Heart right ventricle (tissue), 16 donors: ENCODE results near the gene PNN. TPM values are rescaled to one million over a fixed set of nuclear protein-coding genes. Genes with fewer than 3 reads are reported as not detected.
"Not testable (repeated sequence)": the region's sequence is repeated elsewhere in the genome, so short reads cannot be mapped to it uniquely, and the experiment has no call there.

Source experiments
- ATAC-seq, 8 donors: fragments of 200-7000 bp; cut with Tn5 transposase; one replicate each; pipeline ENCODE4 v1.9.1; 2020; ENCODE audit warnings: mild to moderate bottlenecking in 8 of 8, moderate library complexity in 8 of 8, moderate number of reproducible peaks in 1 of 8
- DNase-seq, 2 donors: peaks; one replicate each; pipeline ENCODE4 v3.0.0-alpha.2; 2020
- H3K27ac ChIP-seq, 10 donors: fragments of 200-600 bp; sonication (generic) in 2 of 10; one replicate each; pipeline versions ENCODE4 v1.5.0 to v1.8.0; 2020 to 2022; ENCODE audit warnings: mild to moderate bottlenecking in 3 of 10
- H3K27me3 ChIP-seq, 7 donors: fragments of 200-600 bp; one replicate each; pipeline ENCODE4 v1.8.0; 2021 to 2022; ENCODE audit warnings: mild to moderate bottlenecking in 2 of 7
- H3K36me3 ChIP-seq, 9 donors: fragments of 200-600 bp; sonication (generic) in 1 of 9; one replicate each; pipeline versions ENCODE4 v1.5.0 to v1.8.0; 2020 to 2022; ENCODE audit warnings: mild to moderate bottlenecking in 2 of 9
- H3K4me1 ChIP-seq, 9 donors: fragments of 200-600 bp; sonication (generic) in 1 of 9; one replicate each; pipeline versions ENCODE4 v1.5.0 to v1.8.0; 2020 to 2022; ENCODE audit warnings: mild to moderate bottlenecking in 4 of 9
- H3K4me3 ChIP-seq, 10 donors: fragments of 200-600 bp; sonication (generic) in 2 of 10; one replicate each; pipeline versions ENCODE4 v1.5.0 to v1.8.0; 2020 to 2022; ENCODE audit warnings: mild to moderate bottlenecking in 7 of 10, moderate library complexity in 2 of 10
- H3K9me3 ChIP-seq, 11 donors: fragments of 200-600 bp in 10 of 11; sonication (generic) in 2 of 11; one replicate each; pipeline versions ENCODE4 v1.5.0 to v1.8.0; 2013 to 2022; ENCODE audit warnings: mild to moderate bottlenecking in 2 of 11, control low read depth in 1 of 11, moderate library complexity in 1 of 11
- whole genome bisulfite sequencing, 2 donors: extraction: QIAGEN DNeasy Blood & Tissue Kit; methylation state at CpG; one replicate each; pipeline ENCODE4 v1.1.7; 2013; ENCODE audit warnings: inconsistent platforms in 1 of 2; 5-methylcytosine and 5-hydroxymethylcytosine counted together
- intact Hi-C, 10 donors: fragments of 100-400 bp; cut with DNase I; formaldehyde crosslinking; loops; one replicate each; pipeline versions ENCODE4 v1.11.1 to v1.14.2; 2022
- polyA plus RNA-seq, 2 donors: library from polyadenylated mRNA; stranded (reverse); fragments of 200-250 nt; gene quantifications; one replicate each; pipeline ENCODE4 v1.2.3, GENCODE V29; 2013
- total RNA-seq, 10 donors: library from RNA; stranded (reverse); fragmentation: NEBNext Ultra II Directional in 3 of 10; extraction: Animal tissue kit (Norgen Biotek cat#: 25700) in 3 of 10; gene quantifications; one replicate each; pipeline versions ENCODE4 v1.2.1 to v1.2.4, GENCODE V29; 2021 to 2023
- TF ChIP-seq, protein P1 (sequence below), 9 donors: fragments of 200-600 bp; sonication (generic) in 2 of 9; IDR thresholded peaks; one replicate each; pipeline versions ENCODE4 v1.5.0 to v1.8.0; 2021 to 2022; ENCODE audit warnings: antibody characterized with exemption in 9 of 9, mild to moderate bottlenecking in 5 of 9, moderate library complexity in 1 of 9
- donor health status: Arrhythmogenic right ventricular cardiomyopathy.
- donor health status: ischemic (EF 13 %, LVEDD 7.1; RV severe dilation, severe dysfunction).
- donor health status: healthy with polysubstance abuse.
- donor health status: DM: no; HTN: yes; CAD: no.
- donor health status: DM: no; HTN: no; CAD: no.
- donor health status: ischemic (EF 25% LVEDD 6.9; RV normal size, moderate dysfunction).
- donor health status: ischemic (EF 25% LVEDD 5.7; RV mildly dilated, moderate dysfunction).
- donor health status: healthy.
- donor health status: DM: yes; HTN: yes; CAD: no.
- donor health status: Ischemic cardiomyopathy.
- donor health status: ischemic (EF 35%, LVEDD 5.7; RV mildly dilated, moderate dysfunction).
- donor health status: nonischemic (EF 11% LVEDD 7.7; RV severe dilation, severe dysfunction).
- donor health status: DM: yes; HTN: yes; CAD: no.
- donor health status: PGD.
- donor health status: ischemic (EF 29% LVEDD 5.4; RV normal size, mild dysfunction).
- donor health status: nonischemic (EF 23%, LVEDD 6.1; RV moderate dilation, normal function).

The PNN gene
- total and polyA plus RNA-seq, 12 donors = 16.8 to 54.4 (median 20.5) TPM

DNA sequence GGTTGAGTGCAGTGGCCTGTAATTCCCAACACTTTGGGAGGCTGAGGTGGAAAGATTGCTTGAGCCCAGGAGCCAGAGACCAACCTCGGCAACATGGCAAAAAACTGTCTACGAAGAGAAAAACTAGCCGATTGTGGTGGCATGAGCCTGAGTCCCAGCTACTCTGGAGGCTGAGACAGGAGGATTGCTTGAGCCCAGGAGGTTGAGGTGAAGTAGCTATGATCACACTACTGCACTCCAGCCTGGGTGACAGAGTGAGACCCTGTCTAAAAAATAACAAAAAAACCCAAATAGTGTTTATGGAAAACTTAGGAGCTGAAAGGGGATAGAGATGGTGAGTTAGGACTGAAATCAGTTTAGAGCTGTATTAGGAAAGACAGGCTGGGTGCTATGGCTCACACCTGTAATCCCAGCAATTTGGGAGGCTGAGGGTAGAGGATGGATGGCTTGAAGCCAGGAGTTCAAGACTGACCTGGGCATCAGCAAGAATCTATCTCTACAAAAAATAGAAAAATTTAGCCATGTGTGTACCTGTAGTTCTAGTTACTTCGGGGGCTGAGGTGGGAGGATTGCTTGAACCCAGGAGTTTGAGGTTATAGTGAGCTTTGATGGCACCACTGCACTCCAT lies 9.7 kb downstream of the PNN start:
- Histone ChIP-seq H3K4me1 (peaks cover 0 to 27% (median 0%) of the 10 kb centered on the region in 9 donors), H3K27me3 (no peaks in the 10 kb centered on the region), H3K27ac (no peak overlapping the region), H3K36me3 (peaks cover 0 to 65% (median 50%) of the 10 kb centered on the region in 9 donors), H3K9me3 (no peaks in the 10 kb centered on the region), H3K4me3 (no peak overlapping the region)
- intact Hi-C loops = no loop called here
- ATAC-seq (peak in 2 of 8 donors; percentile 22 to 49), DNase-seq (no peak)
- TF ChIP-seq, protein P1, sequence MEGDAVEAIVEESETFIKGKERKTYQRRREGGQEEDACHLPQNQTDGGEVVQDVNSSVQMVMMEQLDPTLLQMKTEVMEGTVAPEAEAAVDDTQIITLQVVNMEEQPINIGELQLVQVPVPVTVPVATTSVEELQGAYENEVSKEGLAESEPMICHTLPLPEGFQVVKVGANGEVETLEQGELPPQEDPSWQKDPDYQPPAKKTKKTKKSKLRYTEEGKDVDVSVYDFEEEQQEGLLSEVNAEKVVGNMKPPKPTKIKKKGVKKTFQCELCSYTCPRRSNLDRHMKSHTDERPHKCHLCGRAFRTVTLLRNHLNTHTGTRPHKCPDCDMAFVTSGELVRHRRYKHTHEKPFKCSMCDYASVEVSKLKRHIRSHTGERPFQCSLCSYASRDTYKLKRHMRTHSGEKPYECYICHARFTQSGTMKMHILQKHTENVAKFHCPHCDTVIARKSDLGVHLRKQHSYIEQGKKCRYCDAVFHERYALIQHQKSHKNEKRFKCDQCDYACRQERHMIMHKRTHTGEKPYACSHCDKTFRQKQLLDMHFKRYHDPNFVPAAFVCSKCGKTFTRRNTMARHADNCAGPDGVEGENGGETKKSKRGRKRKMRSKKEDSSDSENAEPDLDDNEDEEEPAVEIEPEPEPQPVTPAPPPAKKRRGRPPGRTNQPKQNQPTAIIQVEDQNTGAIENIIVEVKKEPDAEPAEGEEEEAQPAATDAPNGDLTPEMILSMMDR (IDR thresholded peaks at IDR 0.05) = no peak
- 97 to 98% methylated on average over 4 of the region's 4 CpGs for WGBS, 2 donors

DNA sequence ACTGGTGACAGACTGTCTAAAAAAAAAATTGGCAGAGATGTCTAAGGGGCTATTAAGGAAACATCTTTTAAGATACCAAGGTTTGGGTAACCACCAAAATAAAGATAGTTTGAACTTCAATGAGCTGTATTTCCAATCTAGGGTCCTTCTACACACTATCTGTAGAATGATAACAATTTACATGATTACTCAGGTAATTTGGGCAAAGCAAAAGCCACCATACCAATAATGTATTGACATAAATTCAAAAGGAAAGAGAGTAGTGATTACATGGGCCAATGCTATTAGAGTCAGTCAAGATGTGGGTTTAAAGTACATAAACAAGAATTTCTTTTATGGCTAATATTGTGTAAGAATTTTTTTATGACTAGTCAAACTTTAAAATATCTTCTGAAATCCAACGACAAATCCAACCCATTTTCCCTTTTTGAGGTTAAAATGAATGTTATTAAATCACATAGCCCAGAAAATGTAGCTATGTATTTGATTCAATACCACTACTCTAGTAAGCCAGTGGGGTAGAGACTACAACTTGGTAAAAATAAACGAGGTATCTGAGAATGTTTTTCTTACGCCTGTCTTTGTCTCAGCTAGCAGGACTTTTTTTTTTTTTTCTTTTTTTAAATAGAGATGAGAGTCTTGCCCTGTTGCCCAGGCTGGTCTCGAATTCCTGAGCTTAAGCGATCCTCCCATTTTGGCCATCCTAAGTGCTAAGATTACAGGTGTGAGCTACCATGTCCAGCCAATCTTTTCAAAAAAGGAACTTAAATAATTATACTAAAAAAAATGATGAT lies 10.4 kb downstream of the PNN start:
- ATAC-seq (no peak), DNase-seq (no peak)
- TF ChIP-seq, protein P1 (IDR thresholded peaks at IDR 0.05) = no peak
- peaks cover 0 to 23% (median 0%) of the 10 kb centered on the region in 9 donors for H3K4me1 ChIP-seq
- WGBS, 2 donors = 91 to 94% methylated on average over 5 of the region's 5 CpGs
- no peak overlapping the region for H3K27ac ChIP-seq
- H3K9me3 ChIP-seq = no peaks in the 10 kb centered on the region
- H3K36me3 ChIP-seq = peaks cover 0 to 58% (median 43%) of the 10 kb centered on the region in 9 donors
- H3K4me3 ChIP-seq = no peak overlapping the region
- no peaks in the 10 kb centered on the region for H3K27me3 ChIP-seq
- intact Hi-C loops = no loop called here

DNA sequence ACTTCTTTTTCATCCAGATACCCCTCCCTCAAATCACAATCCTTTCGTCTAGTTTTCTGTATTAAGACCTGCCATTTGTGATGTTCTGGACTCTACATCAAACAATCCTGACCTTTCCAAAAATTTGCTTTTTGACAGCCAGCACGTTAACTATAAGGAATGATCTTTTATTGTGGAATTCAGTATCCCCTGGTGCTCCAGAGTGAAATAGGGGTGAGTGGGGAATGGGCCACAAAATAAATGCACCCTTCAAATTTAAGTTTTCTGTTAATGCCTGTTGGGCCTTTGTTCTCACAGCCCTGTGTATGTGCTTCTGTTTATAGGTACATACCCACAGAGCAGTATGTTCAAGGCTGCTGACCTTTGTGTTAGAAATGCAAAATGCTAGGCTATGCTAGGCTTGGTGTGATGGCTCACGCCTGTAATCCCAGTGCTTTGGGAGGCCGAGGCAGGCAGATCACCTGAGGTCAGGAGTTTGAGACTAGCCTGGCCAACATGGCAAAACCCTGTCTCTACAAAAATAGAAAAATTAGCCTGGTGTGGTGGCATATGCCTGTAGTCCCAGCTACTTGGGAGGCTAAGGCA lies 12.0 kb downstream of the PNN start:
- WGBS, 2 donors = 88 to 89% methylated on average over 4 of the region's 4 CpGs
- DNase-seq (no peak), ATAC-seq (no peak)
- H3K9me3 ChIP-seq = no peaks in the 10 kb centered on the region
- no peak overlapping the region for H3K4me3 ChIP-seq
- H3K27me3 ChIP-seq = no peaks in the 10 kb centered on the region
- H3K27ac ChIP-seq = no peak overlapping the region
- intact Hi-C loops = no loop called here
- H3K4me1 ChIP-seq = peaks cover 0 to 9% (median 0%) of the 10 kb centered on the region in 9 donors
- TF ChIP-seq, protein P1 (IDR thresholded peaks at IDR 0.05) = no peak
- H3K36me3 ChIP-seq = peaks cover 0 to 42% (median 30%) of the 10 kb centered on the region in 9 donors

DNA sequence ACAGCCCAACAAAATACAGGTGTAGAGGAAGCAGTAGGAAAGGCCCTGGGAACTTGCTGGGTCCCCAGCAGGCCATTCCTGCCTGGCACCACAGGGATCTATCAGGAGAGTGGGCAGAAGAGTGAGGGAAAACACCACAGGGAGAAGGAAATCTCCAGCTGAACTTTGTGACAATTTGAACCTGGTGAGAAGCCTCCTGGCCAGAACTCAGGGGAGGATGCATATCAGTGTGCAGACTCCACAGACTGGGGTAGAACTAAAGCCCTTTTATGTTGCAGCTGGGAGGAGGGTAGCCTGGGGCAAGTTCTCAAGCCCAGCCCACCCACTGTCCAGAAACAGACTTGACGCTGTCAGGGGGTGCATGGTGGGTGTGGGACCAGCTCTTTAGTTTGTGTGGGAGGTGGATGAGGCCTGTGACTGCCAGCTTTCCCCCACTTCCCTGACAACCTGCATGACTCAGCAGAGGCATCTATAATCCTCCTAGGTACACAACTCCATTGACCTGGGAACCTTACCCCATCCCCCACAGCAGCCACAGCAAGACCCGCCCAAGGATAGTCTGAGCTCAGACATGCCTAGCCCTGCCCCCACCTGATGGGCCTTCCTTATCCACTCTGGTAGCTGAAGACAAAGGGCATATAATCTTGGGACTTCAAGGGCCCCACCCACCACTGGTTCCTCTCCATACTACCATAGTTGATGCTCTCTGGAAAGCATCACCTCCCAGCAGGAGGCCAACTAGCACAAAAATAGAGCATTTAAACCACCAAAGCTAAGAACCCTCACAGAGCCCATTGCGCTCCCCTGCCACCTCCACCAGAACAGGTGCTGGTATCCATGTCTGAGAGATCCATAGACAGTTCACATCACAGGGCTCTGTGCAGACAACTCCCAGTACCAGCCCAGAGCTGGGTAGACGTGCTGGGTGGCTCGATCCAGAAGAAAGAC lies 28.9 kb downstream of the PNN start:
- TF ChIP-seq, protein P1 (IDR thresholded peaks at IDR 0.05) = no peak
- Histone ChIP-seq H3K4me3 (no peak overlapping the region), H3K27ac (no peak overlapping the region), H3K27me3 (no peaks in the 10 kb centered on the region), H3K9me3 (no peaks in the 10 kb centered on the region), H3K4me1 (no peaks in the 10 kb centered on the region), H3K36me3 (no peaks in the 10 kb centered on the region)
- ATAC-seq (no peak), DNase-seq (no peak)
- WGBS, 2 donors = 62 to 71% methylated on average over 5 of the region's 5 CpGs
- intact Hi-C loops = no loop called here

DNA sequence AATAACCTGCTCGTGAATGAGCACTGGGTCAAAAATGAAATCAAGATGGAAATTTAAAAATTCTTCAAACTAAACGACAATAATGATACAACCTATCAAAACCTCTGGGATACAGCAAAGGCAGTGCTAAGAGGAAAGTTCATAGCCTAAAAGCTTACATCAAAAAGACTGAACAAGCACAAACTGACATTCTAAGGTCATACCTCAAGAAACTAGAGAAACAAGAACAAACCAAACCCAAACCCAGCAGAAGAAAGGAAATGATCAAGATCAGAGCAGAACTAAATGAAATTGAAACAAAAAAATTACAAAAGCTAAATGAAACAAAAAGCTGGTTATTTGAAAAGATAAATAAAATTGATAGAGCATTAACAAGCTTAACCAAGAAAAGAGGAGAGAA lies 32.4 kb downstream of the PNN start:
- 77 to 86% methylated on average over 2 of the region's 2 CpGs for WGBS, 2 donors
- H3K9me3 ChIP-seq, ATAC-seq, H3K27ac ChIP-seq, H3K27me3 ChIP-seq, DNase-seq, H3K4me3 ChIP-seq, H3K36me3 ChIP-seq, H3K4me1 ChIP-seq, intact Hi-C loops: not testable (repeated sequence)
